WTC11 (cell line): ENCODE data around the gene PARVB. TPM values are rescaled to one million over a fixed set of nuclear protein-coding genes. Genes with fewer than 3 reads are reported as not detected.

ENCODE experiments used
- ATAC-seq: fragments of 200-7000 bp; cut with Tn5 transposase; 2 replicates; pipeline ENCODE4 v1.10.0; 2021; ENCODE audit warnings: mild to moderate bottlenecking, moderate library complexity
- CTCF ChIA-PET: fragments of 300-600 bp; sonication (Branson Sonifier 250); formaldehyde crosslinking; loops from one replicate; lab custom pipeline; 2021; ENCODE audit warnings: antibody characterized with exemption; lab: Charles Lee
- POLR2A ChIA-PET: fragments of 350-600 bp; sonication (Branson Sonifier 250); formaldehyde crosslinking; loops from one replicate; lab custom pipeline; 2021; ENCODE audit warnings: antibody characterized with exemption; lab: Charles Lee
- DNase-seq: peaks from one replicate; pipeline ENCODE4 v3.0.0; 2021; ENCODE audit warnings: low spot score
- H3K27ac Mint-ChIP-seq: 2 replicates; pipeline ENCODE4 v1.8.0; 2021; ENCODE audit warnings: mixed read lengths
- H3K27me3 Mint-ChIP-seq: 2 replicates; pipeline ENCODE4 v1.8.0; 2021; ENCODE audit warnings: low read depth, mild to moderate bottlenecking, moderate library complexity, mixed read lengths
- H3K36me3 Mint-ChIP-seq: 2 replicates; pipeline ENCODE4 v1.8.0; 2021; ENCODE audit warnings: mixed read lengths
- H3K4me1 Mint-ChIP-seq: 2 replicates; pipeline ENCODE4 v1.8.0; 2022; ENCODE audit warnings: mixed read lengths
- H3K4me3 Mint-ChIP-seq: 2 replicates; pipeline ENCODE4 v1.8.0; 2021; ENCODE audit warnings: mild to moderate bottlenecking, moderate library complexity, mixed read lengths
- H3K9me3 Mint-ChIP-seq: 2 replicates; pipeline ENCODE4 v1.8.0; 2021; ENCODE audit warnings: mixed read lengths
- CBFB ChIP-seq: sonication (generic); formaldehyde crosslinking; IDR thresholded peaks from 2 replicates; pipeline ENCODE4 v1.8.1; 2022; ENCODE audit warnings: mild to moderate bottlenecking, low read depth, missing genetic modification reagents
- CREM ChIP-seq: sonication (generic); formaldehyde crosslinking; IDR thresholded peaks from 2 replicates; pipeline ENCODE4 v1.8.1; 2022; ENCODE audit warnings: mild to moderate bottlenecking, missing genetic modification reagents, moderate library complexity
- FOXK1 ChIP-seq: sonication (generic); formaldehyde crosslinking; IDR thresholded peaks from 2 replicates; pipeline ENCODE4 v1.8.0; 2022; ENCODE audit warnings: mild to moderate bottlenecking, moderate library complexity, missing genetic modification reagents
- FOXP1 ChIP-seq: sonication (generic); formaldehyde crosslinking; IDR thresholded peaks from 2 replicates; pipeline ENCODE4 v1.8.0; 2022; ENCODE audit warnings: missing genetic modification reagents, mild to moderate bottlenecking, moderate library complexity, borderline replicate concordance
- GABPB1 ChIP-seq: sonication (generic); formaldehyde crosslinking; IDR thresholded peaks from 2 replicates; pipeline ENCODE4 v1.8.1; 2023; ENCODE audit warnings: mild to moderate bottlenecking, missing genetic modification reagents
- GRHL2 ChIP-seq: fragments of 250-450 bp; sonication (Bioruptor Pico); IDR thresholded peaks from 2 replicates; pipeline ENCODE4 v1.8.0; 2022; ENCODE audit warnings: mild to moderate bottlenecking, moderate library complexity; ENCODE audit not compliant: insufficient replicate concordance, severe bottlenecking
- IRF2 ChIP-seq: sonication (generic); formaldehyde crosslinking; IDR thresholded peaks from 2 replicates; pipeline ENCODE4 v1.8.0; 2022; ENCODE audit warnings: low read depth, missing genetic modification reagents, borderline replicate concordance
- KAT7 ChIP-seq: sonication (generic); formaldehyde crosslinking; IDR thresholded peaks from 2 replicates; pipeline ENCODE4 v1.8.1; 2023; ENCODE audit warnings: missing genetic modification reagents, mild to moderate bottlenecking, borderline replicate concordance
- MXD4 ChIP-seq: fragments of 250-450 bp; sonication (Bioruptor Pico); IDR thresholded peaks from 2 replicates; pipeline ENCODE4 v1.8.0; 2021; ENCODE audit warnings: mild to moderate bottlenecking, moderate library complexity, borderline replicate concordance
- NFE2L1 ChIP-seq: sonication (generic); formaldehyde crosslinking; IDR thresholded peaks from 2 replicates; pipeline ENCODE4 v1.8.1; 2023; ENCODE audit warnings: missing genetic modification reagents
- NFYB ChIP-seq: sonication (generic); formaldehyde crosslinking; conservative IDR thresholded peaks from 2 replicates; pipeline ENCODE4 v1.8.0; 2022; ENCODE audit warnings: low read depth, missing genetic modification reagents
- OVOL2 ChIP-seq: fragments of 250-450 bp; sonication (Bioruptor Pico); IDR thresholded peaks from 2 replicates; pipeline ENCODE4 v1.9.0; 2021; ENCODE audit warnings: mild to moderate bottlenecking, borderline replicate concordance
- SMAD3 ChIP-seq: sonication (generic); formaldehyde crosslinking; IDR thresholded peaks from 2 replicates; pipeline ENCODE4 v1.8.0; 2022; ENCODE audit warnings: missing genetic modification reagents, mild to moderate bottlenecking, borderline replicate concordance
- ZNF232 ChIP-seq: sonication (generic); formaldehyde crosslinking; IDR thresholded peaks from 2 replicates; pipeline ENCODE4 v1.8.0; 2022; ENCODE audit warnings: mild to moderate bottlenecking, missing genetic modification reagents
- ZNF423 ChIP-seq: fragments of 250-450 bp; sonication (Bioruptor Pico); IDR thresholded peaks from 2 replicates; pipeline ENCODE4 v2.1.2; 2022; ENCODE audit warnings: mild to moderate bottlenecking, moderate library complexity
- total RNA-seq: library from RNA; stranded (reverse); gene quantifications from 3 replicates; pipeline ENCODE4 v1.2.3, GENCODE V29; 2021
- TF ChIP-seq, protein P1 (sequence below): sonication (generic); formaldehyde crosslinking; IDR thresholded peaks from 2 replicates; pipeline ENCODE4 v1.8.0; 2022; ENCODE audit warnings: mild to moderate bottlenecking, missing genetic modification reagents
- TF ChIP-seq, protein P2 (sequence below): sonication (generic); formaldehyde crosslinking; IDR thresholded peaks from 2 replicates; pipeline ENCODE4 v1.8.1; 2023; ENCODE audit warnings: mild to moderate bottlenecking, missing genetic modification reagents, moderate library complexity
- TF ChIP-seq, protein P3 (sequence below): sonication (generic); formaldehyde crosslinking; IDR thresholded peaks from 2 replicates; pipeline ENCODE4 v1.8.1; 2023; ENCODE audit warnings: mild to moderate bottlenecking, moderate library complexity, missing genetic modification reagents
- TF ChIP-seq, protein P4 (sequence below): sonication (generic); formaldehyde crosslinking; IDR thresholded peaks from 2 replicates; pipeline ENCODE4 v1.8.1; 2023; ENCODE audit warnings: mild to moderate bottlenecking, missing genetic modification reagents, moderate library complexity
- TF ChIP-seq, protein P5 (sequence below): fragments of 250-450 bp; sonication (Bioruptor Pico); IDR thresholded peaks from 2 replicates; pipeline ENCODE4 v2.1.2; 2022; ENCODE audit warnings: mild to moderate bottlenecking, moderate library complexity

Gene PARVB
- total RNA-seq, 1 experiment from 2014 or later = 3.3 TPM

DNA sequence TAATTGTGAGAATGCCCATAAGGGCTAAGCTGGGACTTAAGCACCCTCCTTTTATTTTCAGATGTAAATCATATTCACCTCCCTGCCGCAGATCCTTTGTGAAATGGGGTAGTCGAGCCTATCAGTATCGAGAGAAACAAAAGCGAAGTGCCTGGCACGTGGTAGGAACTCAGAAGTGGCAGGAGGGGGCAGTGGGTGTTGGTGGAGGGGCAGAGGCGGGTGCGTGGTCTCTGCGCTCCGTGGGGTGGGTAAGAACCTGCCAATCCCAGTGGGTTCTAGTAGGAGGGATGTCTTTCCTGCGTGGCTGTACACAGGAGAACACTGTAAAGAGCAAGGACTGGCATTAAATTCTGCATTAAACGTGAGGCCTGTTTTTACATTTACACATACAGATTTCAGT is 21.8 kb upstream of the PARVB start:
- DNase-seq (no peak), ATAC-seq (no peak)
- Mint-ChIP-seq H3K36me3 (peaks cover 32% of the 10 kb centered on the region), H3K27me3 (no peaks in the 10 kb centered on the region), H3K4me1 (peaks cover 4% of the 10 kb centered on the region), H3K9me3 (peaks cover 7% of the 10 kb centered on the region)
- CTCF ChIA-PET = interaction anchor here (0.5 to 4.1 kb wide), 2 partner anchors 9 to 314 kb away, joined by 3 to 20 read pairs; no protein-coding TSS in a partner anchor
- POLR2A ChIA-PET = no interaction called here
- TF ChIP-seq, protein P1, sequence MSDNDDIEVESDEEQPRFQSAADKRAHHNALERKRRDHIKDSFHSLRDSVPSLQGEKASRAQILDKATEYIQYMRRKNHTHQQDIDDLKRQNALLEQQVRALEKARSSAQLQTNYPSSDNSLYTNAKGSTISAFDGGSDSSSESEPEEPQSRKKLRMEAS (CRISPR knock-in tag) = no peak
- no peak for TF ChIP-seq NFYB (CRISPR knock-in tag)
- no peak for TF ChIP-seq FOXK1 (CRISPR knock-in tag)
- TF ChIP-seq, protein P2, sequence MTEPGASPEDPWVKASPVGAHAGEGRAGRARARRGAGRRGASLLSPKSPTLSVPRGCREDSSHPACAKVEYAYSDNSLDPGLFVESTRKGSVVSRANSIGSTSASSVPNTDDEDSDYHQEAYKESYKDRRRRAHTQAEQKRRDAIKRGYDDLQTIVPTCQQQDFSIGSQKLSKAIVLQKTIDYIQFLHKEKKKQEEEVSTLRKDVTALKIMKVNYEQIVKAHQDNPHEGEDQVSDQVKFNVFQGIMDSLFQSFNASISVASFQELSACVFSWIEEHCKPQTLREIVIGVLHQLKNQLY = no peak
- no peak for TF ChIP-seq GRHL2 (CRISPR knock-in tag)
- TF ChIP-seq KAT7 (CRISPR knock-in tag) = no peak
- TF ChIP-seq SMAD3 (CRISPR knock-in tag) = no peak
- no peak for TF ChIP-seq IRF2 (CRISPR knock-in tag)
- no peak for TF ChIP-seq ZNF423 (CRISPR knock-in tag)
- no peak for TF ChIP-seq FOXP1 (CRISPR knock-in tag)
- no peak for TF ChIP-seq CBFB (CRISPR knock-in tag)
- TF ChIP-seq, protein P3, sequence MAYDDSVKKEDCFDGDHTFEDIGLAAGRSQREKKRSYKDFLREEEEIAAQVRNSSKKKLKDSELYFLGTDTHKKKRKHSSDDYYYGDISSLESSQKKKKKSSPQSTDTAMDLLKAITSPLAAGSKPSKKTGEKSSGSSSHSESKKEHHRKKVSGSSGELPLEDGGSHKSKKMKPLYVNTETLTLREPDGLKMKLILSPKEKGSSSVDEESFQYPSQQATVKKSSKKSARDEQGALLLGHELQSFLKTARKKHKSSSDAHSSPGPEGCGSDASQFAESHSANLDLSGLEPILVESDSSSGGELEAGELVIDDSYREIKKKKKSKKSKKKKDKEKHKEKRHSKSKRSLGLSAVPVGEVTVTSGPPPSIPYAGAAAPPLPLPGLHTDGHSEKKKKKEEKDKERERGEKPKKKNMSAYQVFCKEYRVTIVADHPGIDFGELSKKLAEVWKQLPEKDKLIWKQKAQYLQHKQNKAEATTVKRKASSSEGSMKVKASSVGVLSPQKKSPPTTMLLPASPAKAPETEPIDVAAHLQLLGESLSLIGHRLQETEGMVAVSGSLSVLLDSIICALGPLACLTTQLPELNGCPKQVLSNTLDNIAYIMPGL (CRISPR knock-in tag) = no peak
- TF ChIP-seq MXD4 = no peak
- no peak for TF ChIP-seq ZNF232
- TF ChIP-seq OVOL2 = no peak
- TF ChIP-seq, protein P4, sequence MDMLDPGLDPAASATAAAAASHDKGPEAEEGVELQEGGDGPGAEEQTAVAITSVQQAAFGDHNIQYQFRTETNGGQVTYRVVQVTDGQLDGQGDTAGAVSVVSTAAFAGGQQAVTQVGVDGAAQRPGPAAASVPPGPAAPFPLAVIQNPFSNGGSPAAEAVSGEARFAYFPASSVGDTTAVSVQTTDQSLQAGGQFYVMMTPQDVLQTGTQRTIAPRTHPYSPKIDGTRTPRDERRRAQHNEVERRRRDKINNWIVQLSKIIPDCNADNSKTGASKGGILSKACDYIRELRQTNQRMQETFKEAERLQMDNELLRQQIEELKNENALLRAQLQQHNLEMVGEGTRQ (CRISPR knock-in tag) = no peak
- no peak for TF ChIP-seq NFE2L1 (CRISPR knock-in tag)
- no peak for TF ChIP-seq GABPB1
- no peak for TF ChIP-seq CREM
- TF ChIP-seq, all 79 proteins: peak for 0
- Mint-ChIP-seq H3K27ac (0 out of 2 replicates have a peak overlapping the region, but pooled peaks have one; percentile 15), H3K4me3 (no peak overlapping the region)

DNA sequence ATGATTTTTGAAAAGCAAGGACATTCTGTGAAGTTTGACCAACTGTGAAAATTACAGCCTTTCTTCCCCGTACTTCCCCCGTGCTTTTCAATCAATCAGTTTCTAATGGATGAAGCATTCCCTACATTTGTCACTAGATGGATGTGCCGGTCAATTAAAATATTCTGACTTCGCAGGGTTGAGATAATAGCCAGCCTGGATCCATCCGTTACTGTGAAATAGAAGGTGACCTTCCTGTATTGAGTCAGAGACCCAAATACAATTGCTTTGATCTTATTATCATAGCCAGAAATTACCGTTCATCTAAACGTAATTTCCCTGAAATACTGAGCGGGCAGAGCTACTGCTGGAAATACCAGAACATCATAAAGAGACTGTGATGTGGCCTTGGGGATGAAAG is 21.1 kb upstream of the PARVB start:
- no peak overlapping the region for H3K27ac Mint-ChIP-seq
- no peak overlapping the region for H3K4me3 Mint-ChIP-seq
- ATAC-seq = no peak
- POLR2A ChIA-PET = no interaction called here
- H3K36me3 Mint-ChIP-seq = peaks cover 28% of the 10 kb centered on the region
- TF ChIP-seq, protein P5, sequence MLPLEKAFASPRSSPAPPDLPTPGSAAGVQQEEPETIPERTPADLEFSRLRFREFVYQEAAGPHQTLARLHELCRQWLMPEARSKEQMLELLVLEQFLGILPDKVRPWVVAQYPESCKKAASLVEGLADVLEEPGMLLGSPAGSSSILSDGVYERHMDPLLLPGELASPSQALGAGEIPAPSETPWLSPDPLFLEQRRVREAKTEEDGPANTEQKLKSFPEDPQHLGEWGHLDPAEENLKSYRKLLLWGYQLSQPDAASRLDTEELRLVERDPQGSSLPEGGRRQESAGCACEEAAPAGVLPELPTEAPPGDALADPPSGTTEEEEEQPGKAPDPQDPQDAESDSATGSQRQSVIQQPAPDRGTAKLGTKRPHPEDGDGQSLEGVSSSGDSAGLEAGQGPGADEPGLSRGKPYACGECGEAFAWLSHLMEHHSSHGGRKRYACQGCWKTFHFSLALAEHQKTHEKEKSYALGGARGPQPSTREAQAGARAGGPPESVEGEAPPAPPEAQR (CRISPR knock-in tag) = no peak
- TF ChIP-seq, all 79 proteins: peak for 0
- DNase-seq = no peak
- CTCF ChIA-PET = interaction anchor here (4.1 kb wide), 1 partner anchor 10 kb away, joined by 20 read pairs; no protein-coding TSS in a partner anchor
- Mint-ChIP-seq H3K4me1 (peaks cover 4% of the 10 kb centered on the region), H3K9me3 (peaks cover 7% of the 10 kb centered on the region), H3K27me3 (no peaks in the 10 kb centered on the region)
